ENCODE results near the gene RHEX. TPM values are rescaled to one million over a fixed set of nuclear protein-coding genes. Genes with fewer than 3 reads are reported as not detected.

The RHEX gene
- total and polyA plus RNA-seq, 2 of the 13 experiments (the other 11 are each of a cell fraction or from before 2014, with no cell fraction given), result 1.4 to 2.7 TPM

- no peak for TF ChIP-seq ZNF383 (CRISPR knock-in tag; IDR thresholded peaks at IDR 0.05; ENCODE audit: borderline replicate concordance)
- no peak for TF ChIP-seq PAWR (CRISPR knock-in tag; IDR thresholded peaks at IDR 0.05; ENCODE audit: borderline replicate concordance)
- TF ChIP-seq ZNF577 (CRISPR knock-in tag; IDR thresholded peaks at IDR 0.05; ENCODE audit: borderline replicate concordance, low read depth), result no peak
- TF ChIP-seq, protein P1, sequence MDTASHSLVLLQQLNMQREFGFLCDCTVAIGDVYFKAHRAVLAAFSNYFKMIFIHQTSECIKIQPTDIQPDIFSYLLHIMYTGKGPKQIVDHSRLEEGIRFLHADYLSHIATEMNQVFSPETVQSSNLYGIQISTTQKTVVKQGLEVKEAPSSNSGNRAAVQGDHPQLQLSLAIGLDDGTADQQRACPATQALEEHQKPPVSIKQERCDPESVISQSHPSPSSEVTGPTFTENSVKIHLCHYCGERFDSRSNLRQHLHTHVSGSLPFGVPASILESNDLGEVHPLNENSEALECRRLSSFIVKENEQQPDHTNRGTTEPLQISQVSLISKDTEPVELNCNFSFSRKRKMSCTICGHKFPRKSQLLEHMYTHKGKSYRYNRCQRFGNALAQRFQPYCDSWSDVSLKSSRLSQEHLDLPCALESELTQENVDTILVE (CRISPR knock-in tag; IDR thresholded peaks at IDR 0.05), result no peak
- peak; percentile 67; the same call in 1 of the 2 replicates for TF ChIP-seq ERF (CRISPR knock-in tag; IDR thresholded peaks at IDR 0.05)
- no peak for TF ChIP-seq XBP1 (CRISPR knock-in tag; IDR thresholded peaks at IDR 0.05)
- TF ChIP-seq KLF16 (CRISPR knock-in tag; IDR thresholded peaks at IDR 0.05), result 0 out of 4 replicates have a peak, but pooled peaks of 1 of the 2 experiments have one; percentile 37
- TF ChIP-seq MIER3 (CRISPR knock-in tag; IDR thresholded peaks at IDR 0.05; ENCODE audit: borderline replicate concordance), result peak; percentile 78; the same call in 1 of the 2 replicates
- TF ChIP-seq NCOR1 (IDR thresholded peaks at IDR 0.05; ENCODE audit: borderline replicate concordance, low read length), result no peak
- TF ChIP-seq ZNF574 (CRISPR knock-in tag; IDR thresholded peaks at IDR 0.05), result peak; percentile 65
- TF ChIP-seq GATAD2A (CRISPR knock-in tag; IDR thresholded peaks at IDR 0.05), result peak; percentile 74
- TF ChIP-seq, protein P2, sequence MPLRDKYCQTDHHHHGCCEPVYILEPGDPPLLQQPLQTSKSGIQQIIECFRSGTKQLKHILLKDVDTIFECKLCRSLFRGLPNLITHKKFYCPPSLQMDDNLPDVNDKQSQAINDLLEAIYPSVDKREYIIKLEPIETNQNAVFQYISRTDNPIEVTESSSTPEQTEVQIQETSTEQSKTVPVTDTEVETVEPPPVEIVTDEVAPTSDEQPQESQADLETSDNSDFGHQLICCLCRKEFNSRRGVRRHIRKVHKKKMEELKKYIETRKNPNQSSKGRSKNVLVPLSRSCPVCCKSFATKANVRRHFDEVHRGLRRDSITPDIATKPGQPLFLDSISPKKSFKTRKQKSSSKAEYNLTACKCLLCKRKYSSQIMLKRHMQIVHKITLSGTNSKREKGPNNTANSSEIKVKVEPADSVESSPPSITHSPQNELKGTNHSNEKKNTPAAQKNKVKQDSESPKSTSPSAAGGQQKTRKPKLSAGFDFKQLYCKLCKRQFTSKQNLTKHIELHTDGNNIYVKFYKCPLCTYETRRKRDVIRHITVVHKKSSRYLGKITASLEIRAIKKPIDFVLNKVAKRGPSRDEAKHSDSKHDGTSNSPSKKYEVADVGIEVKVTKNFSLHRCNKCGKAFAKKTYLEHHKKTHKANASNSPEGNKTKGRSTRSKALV (CRISPR knock-in tag; IDR thresholded peaks at IDR 0.05), result 0 out of 2 replicates have a peak, but pooled peaks have one; percentile 59
- TF ChIP-seq ZNF232 (CRISPR knock-in tag; IDR thresholded peaks at IDR 0.05; ENCODE audit: borderline replicate concordance), result no peak
- peak; percentile 70 for TF ChIP-seq HMGXB4 (CRISPR knock-in tag; IDR thresholded peaks at IDR 0.05; ENCODE audit: borderline replicate concordance in 1 of 2, low read depth in 1 of 2)
- peak; percentile 72; the same call in 1 of the 2 replicates for TF ChIP-seq IRF2 (CRISPR knock-in tag; IDR thresholded peaks at IDR 0.05)
- no peak for TF ChIP-seq ZNF251 (CRISPR knock-in tag; IDR thresholded peaks at IDR 0.05)
- TF ChIP-seq PITX1 (CRISPR knock-in tag; IDR thresholded peaks at IDR 0.05), result peak; percentile 35; the same call in 1 of the 2 replicates
Measured at GRCh38 chr1:206030714-206031113, 22.3 kb upstream of the RHEX start (continued).

All from HepG2 (cell line).